ENCODE measurements around the gene ADCY5. TPM values are rescaled to one million over a fixed set of nuclear protein-coding genes. Genes with fewer than 3 reads are reported as not detected.

Gene ADCY5
- total RNA-seq, 2 donors from 2014 or later, result 3.9 to 5.2 TPM

DNA sequence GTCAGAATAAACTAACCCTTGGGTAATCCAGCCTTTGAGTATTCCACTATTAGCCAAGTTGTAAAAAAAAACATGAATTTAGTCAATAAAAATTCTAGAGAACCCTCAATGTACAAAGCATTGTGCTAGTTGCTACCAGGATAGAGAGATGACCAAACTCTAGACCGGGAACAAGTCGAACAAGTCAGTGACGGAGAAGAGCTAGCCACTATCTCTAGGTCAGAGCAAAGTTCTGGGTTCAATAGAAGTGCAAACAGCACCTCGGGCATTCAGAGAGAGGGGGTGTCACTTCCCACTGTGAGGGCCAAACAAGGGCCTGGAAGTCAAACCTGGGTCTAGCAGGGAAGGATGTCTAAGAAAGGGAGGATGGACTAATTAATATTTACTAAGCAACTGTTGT is 2.3 kb upstream of the ADCY5 start:
- Histone ChIP-seq H3K4me1 (ENCODE audit: control insufficient read depth, insufficient read depth, low read length) (no peaks in the 10 kb centered on the region), H3K9me3 (ENCODE audit: control insufficient read depth, low read length) (no peaks in the 10 kb centered on the region), H3K4me3 (ENCODE audit: low read length) (no peak overlapping the region), H3K9ac (ENCODE audit: extremely low read depth, low read length, poor library complexity, severe bottlenecking) (no peak overlapping the region), H3K27ac (ENCODE audit: low read depth, low read length) (no peak overlapping the region), H3K27me3 (ENCODE audit: control insufficient read depth, insufficient read depth, low read length, poor library complexity, severe bottlenecking) (peaks cover 52% of the 10 kb centered on the region), H3K36me3 (ENCODE audit: control insufficient read depth, insufficient read depth, low read length) (no peaks in the 10 kb centered on the region)
- Mint-ChIP-seq H3K4me3 (no peak overlapping the region), H3K36me3 (ENCODE audit: low read depth) (no peaks in the 10 kb centered on the region), H3K27me3 (ENCODE audit: insufficient read depth) (peaks cover 48% of the 10 kb centered on the region), H3K4me1 (peaks cover 9% of the 10 kb centered on the region), H3K27ac (no peak overlapping the region), H3K9me3 (no peaks in the 10 kb centered on the region)
- 88% methylated on average over 4 of the region's 4 CpGs for WGBS, 2 experiments (ENCODE audit: insufficient coverage in 1 of 2, insufficient read length in 1 of 2)
- TF ChIP-seq, protein P1, sequence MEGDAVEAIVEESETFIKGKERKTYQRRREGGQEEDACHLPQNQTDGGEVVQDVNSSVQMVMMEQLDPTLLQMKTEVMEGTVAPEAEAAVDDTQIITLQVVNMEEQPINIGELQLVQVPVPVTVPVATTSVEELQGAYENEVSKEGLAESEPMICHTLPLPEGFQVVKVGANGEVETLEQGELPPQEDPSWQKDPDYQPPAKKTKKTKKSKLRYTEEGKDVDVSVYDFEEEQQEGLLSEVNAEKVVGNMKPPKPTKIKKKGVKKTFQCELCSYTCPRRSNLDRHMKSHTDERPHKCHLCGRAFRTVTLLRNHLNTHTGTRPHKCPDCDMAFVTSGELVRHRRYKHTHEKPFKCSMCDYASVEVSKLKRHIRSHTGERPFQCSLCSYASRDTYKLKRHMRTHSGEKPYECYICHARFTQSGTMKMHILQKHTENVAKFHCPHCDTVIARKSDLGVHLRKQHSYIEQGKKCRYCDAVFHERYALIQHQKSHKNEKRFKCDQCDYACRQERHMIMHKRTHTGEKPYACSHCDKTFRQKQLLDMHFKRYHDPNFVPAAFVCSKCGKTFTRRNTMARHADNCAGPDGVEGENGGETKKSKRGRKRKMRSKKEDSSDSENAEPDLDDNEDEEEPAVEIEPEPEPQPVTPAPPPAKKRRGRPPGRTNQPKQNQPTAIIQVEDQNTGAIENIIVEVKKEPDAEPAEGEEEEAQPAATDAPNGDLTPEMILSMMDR (conservative IDR thresholded peaks at IDR 0.05), result no peak
- no peak for DNase-seq

- H3K27ac ChIP-seq (ENCODE audit: low read depth, low read length), result no peak overlapping the region
- Mint-ChIP-seq H3K4me1 (peaks cover 9% of the 10 kb centered on the region), H3K27me3 (ENCODE audit: insufficient read depth) (peaks cover 59% of the 10 kb centered on the region), H3K36me3 (ENCODE audit: low read depth) (no peaks in the 10 kb centered on the region), H3K9me3 (no peaks in the 10 kb centered on the region), H3K4me3 (peak overlapping the region; percentile 53), H3K27ac (no peak overlapping the region)
- peaks cover 63% of the 10 kb centered on the region for H3K27me3 ChIP-seq (ENCODE audit: control insufficient read depth, insufficient read depth, low read length, poor library complexity, severe bottlenecking)
- H3K4me1 ChIP-seq (ENCODE audit: control insufficient read depth, insufficient read depth, low read length), result no peaks in the 10 kb centered on the region
- TF ChIP-seq, protein P1 (conservative IDR thresholded peaks at IDR 0.05), result no peak
- no peaks in the 10 kb centered on the region for H3K9me3 ChIP-seq (ENCODE audit: control insufficient read depth, low read length)
- no peak overlapping the region for H3K9ac ChIP-seq (ENCODE audit: extremely low read depth, low read length, poor library complexity, severe bottlenecking)
- WGBS, 2 experiments (ENCODE audit: insufficient coverage in 1 of 2, insufficient read length in 1 of 2), result 15 to 30% methylated on average over 16 to 33 of the region's 33 CpGs
- DNase-seq, result peak; percentile 83
- no peaks in the 10 kb centered on the region for H3K36me3 ChIP-seq (ENCODE audit: control insufficient read depth, insufficient read depth, low read length)
- H3K4me3 ChIP-seq (ENCODE audit: low read length), result peak overlapping the region; percentile 74
These were observed 1.2 kb upstream of the ADCY5 start for GRCh38 chr3:123449997-123450604.

DNA sequence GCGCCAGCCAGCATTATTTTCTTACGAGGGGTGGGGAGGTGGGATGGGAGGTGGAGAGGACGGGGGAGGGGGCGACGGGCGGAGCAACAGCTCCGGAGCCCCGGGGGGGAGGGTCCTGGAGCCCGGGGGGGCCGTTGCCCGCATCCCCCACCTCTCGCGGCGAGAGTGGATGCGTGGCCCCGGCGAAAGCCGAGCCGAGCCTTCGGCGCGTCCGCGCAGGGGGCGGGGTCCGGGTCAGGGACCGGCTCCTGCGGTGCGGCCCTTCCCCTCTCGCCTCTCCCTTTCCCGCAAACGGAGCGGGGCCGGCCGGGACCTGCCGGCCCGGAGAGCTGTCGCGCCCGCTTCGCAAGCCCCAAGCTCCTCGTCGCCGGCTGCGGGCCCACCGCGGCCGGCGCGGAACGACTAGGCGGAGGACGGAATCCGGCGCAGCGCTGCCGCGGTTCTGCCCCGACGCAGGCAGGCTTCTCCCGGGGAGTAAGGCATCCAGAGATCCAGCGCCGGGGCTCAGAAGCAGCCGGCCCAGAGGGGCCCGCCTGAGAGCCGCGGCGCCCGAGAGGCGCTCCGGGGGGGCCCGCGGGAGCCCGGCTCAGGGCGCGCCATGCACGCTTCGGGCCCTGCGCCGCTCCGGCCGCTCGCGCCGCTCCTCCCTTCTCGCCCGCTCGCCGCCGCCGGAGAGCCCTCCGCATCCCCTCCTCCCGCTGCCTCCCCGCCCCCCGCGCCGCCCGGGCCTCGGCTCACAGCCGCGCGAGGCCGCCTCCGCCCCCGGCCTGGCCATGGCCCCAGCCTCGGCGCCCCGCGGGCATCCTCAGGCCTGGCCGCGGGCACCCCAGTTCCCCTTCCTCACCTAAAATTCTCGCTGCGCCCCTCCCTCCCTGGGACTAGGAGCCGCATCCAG is 459 bp upstream of the ADCY5 start:
- Histone ChIP-seq H3K4me1 (ENCODE audit: control insufficient read depth, insufficient read depth, low read length) (no peaks in the 10 kb centered on the region), H3K9me3 (ENCODE audit: control insufficient read depth, low read length) (no peaks in the 10 kb centered on the region), H3K27me3 (ENCODE audit: control insufficient read depth, insufficient read depth, low read length, poor library complexity, severe bottlenecking) (peaks cover 70% of the 10 kb centered on the region), H3K4me3 (ENCODE audit: low read length) (peak overlapping the region; percentile 74), H3K9ac (ENCODE audit: extremely low read depth, low read length, poor library complexity, severe bottlenecking) (no peak overlapping the region), H3K27ac (ENCODE audit: low read depth, low read length) (no peak overlapping the region), H3K36me3 (ENCODE audit: control insufficient read depth, insufficient read depth, low read length) (no peaks in the 10 kb centered on the region)
- peaks cover 63% of the 10 kb centered on the region for H3K27me3 Mint-ChIP-seq (ENCODE audit: insufficient read depth)
- DNase-seq, result peak; percentile 86
- 0% methylated on average over 8 to 114 of the region's 114 CpGs for WGBS, 2 experiments (ENCODE audit: insufficient coverage in 1 of 2, insufficient read length in 1 of 2)
- H3K36me3 Mint-ChIP-seq (ENCODE audit: low read depth), result no peaks in the 10 kb centered on the region
- H3K4me3 Mint-ChIP-seq, result peak overlapping the region; percentile 53
- peaks cover 9% of the 10 kb centered on the region for H3K4me1 Mint-ChIP-seq
- TF ChIP-seq, protein P1 (conservative IDR thresholded peaks at IDR 0.05), result no peak
- H3K9me3 Mint-ChIP-seq, result no peaks in the 10 kb centered on the region
- no peak overlapping the region for H3K27ac Mint-ChIP-seq
